Activated B cell treated with CpG ODN at 0.5 μM for 24 hours (primary cell): Measurements from ENCODE around the gene BLVRB. TPM values are rescaled to one million over a fixed set of nuclear protein-coding genes. Genes with fewer than 3 reads are reported as not detected.
"Not testable (repeated sequence)": the region's sequence is repeated elsewhere in the genome, so short reads cannot be mapped to it uniquely, and the experiment has no call there.

Source experiments
- ATAC-seq: fragments of 200-7000 bp; cut with Tn5 transposase; one replicate; pipeline ENCODE4 v1.10.0; 2021; ENCODE audit warnings: low read depth, mild to moderate bottlenecking, moderate library complexity
- CTCF ChIA-PET: fragments of 350-600 bp; sonication (Branson Sonifier 250); formaldehyde crosslinking; loops from one replicate; lab custom pipeline; 2021; ENCODE audit warnings: antibody characterized with exemption; lab: Charles Lee
- POLR2A ChIA-PET: fragments of 350-600 bp; sonication (Branson Sonifier 250); formaldehyde crosslinking; loops from one replicate; lab custom pipeline; 2021; ENCODE audit warnings: antibody characterized with exemption; lab: Charles Lee
- DNase-seq: peaks from one replicate; pipeline ENCODE4 v3.0.0; 2022
- H3K27ac Mint-ChIP-seq: one replicate; pipeline ENCODE4 v1.8.0; 2020; ENCODE audit warnings: mixed read lengths
- H3K27me3 Mint-ChIP-seq: one replicate; pipeline ENCODE4 v1.8.0; 2021; ENCODE audit warnings: mixed read lengths
- H3K36me3 Mint-ChIP-seq: one replicate; pipeline ENCODE4 v1.8.0; 2021; ENCODE audit warnings: low read depth, mixed read lengths
- H3K4me1 Mint-ChIP-seq: one replicate; pipeline ENCODE4 v1.8.0; 2021; ENCODE audit warnings: mixed read lengths
- H3K4me3 Mint-ChIP-seq: one replicate; pipeline ENCODE4 v1.8.0; 2020; ENCODE audit warnings: mild to moderate bottlenecking, mixed read lengths
- H3K9me3 Mint-ChIP-seq: one replicate; pipeline ENCODE4 v1.8.0; 2020; ENCODE audit warnings: mixed read lengths
- intact Hi-C: fragments of 100-400 bp; cut with micrococcal nuclease; formaldehyde crosslinking; loops from one replicate; pipeline ENCODE4 v1.15.1; 2024
- total RNA-seq: library from RNA; stranded (reverse); gene quantifications from 2 replicates; pipeline ENCODE4 v1.2.3, GENCODE V29; 2022
- TF ChIP-seq, protein P1 (sequence below): fragments of 200-600 bp; IDR thresholded peaks from one replicate; pipeline ENCODE4 v1.8.0; 2022; ENCODE audit warnings: antibody characterized with exemption, mild to moderate bottlenecking

The BLVRB gene
- total RNA-seq, 1 donor from 2014 or later: 14.6 TPM

DNA sequence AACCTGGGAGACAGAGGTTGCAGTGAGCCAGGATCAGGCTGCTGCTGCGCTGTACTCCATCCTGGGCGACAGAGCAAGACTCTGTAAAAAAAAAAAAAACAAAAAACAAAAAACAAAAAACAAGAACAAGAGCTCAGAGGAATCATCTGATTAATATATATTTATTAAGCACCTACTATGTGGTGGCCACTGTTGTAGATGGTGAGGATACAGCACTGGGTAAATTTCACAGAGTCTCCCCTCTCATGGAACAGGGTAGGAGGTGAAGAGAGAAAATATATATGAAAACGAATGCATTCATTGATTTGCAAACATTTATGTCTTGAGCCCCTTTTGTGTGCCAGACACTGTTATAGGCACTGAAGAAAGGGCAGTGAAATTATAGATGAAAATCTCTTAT, 33.8 kb downstream of the BLVRB start:
- Mint-ChIP-seq H3K9me3 (no peaks in the 10 kb centered on the region), H3K4me1 (peaks cover 37% of the 10 kb centered on the region), H3K27ac (peak overlapping the region; percentile 3), H3K36me3 (no peaks in the 10 kb centered on the region), H3K27me3 (no peaks in the 10 kb centered on the region), H3K4me3 (no peak overlapping the region)
- DNase-seq (no peak), ATAC-seq (no peak)
- CTCF ChIA-PET: no interaction called here
- intact Hi-C loops: no loop called here
- POLR2A ChIA-PET: interaction anchor here (3.9 to 4.4 kb wide), 2 partner anchors 10 to 12 kb away, joined by 34 to 48 read pairs; partner anchors contain the start of gene SERTAD3
- TF ChIP-seq, protein P1, sequence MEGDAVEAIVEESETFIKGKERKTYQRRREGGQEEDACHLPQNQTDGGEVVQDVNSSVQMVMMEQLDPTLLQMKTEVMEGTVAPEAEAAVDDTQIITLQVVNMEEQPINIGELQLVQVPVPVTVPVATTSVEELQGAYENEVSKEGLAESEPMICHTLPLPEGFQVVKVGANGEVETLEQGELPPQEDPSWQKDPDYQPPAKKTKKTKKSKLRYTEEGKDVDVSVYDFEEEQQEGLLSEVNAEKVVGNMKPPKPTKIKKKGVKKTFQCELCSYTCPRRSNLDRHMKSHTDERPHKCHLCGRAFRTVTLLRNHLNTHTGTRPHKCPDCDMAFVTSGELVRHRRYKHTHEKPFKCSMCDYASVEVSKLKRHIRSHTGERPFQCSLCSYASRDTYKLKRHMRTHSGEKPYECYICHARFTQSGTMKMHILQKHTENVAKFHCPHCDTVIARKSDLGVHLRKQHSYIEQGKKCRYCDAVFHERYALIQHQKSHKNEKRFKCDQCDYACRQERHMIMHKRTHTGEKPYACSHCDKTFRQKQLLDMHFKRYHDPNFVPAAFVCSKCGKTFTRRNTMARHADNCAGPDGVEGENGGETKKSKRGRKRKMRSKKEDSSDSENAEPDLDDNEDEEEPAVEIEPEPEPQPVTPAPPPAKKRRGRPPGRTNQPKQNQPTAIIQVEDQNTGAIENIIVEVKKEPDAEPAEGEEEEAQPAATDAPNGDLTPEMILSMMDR: no peak

DNA sequence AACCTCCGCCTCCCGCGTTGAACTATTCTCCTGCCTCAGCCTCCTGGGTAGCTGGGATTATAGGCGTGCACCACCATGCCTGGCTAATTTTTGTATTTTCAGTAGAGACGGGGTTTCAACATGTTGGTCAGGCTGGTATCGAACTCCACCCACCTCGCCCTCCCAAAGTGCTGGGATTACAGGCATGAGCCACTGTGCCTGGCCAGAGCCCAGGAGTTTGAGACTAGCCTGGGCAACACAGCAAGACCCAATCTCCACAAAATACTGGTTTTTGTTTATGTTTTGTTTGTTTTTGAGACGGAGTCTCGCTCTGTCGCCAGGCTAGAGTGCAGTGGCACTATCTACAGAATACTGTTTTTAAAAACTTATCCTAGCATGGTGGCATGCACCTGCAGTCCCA, 35.3 kb downstream of the BLVRB start:
- ATAC-seq, intact Hi-C loops, H3K4me3 Mint-ChIP-seq, H3K36me3 Mint-ChIP-seq, H3K27ac Mint-ChIP-seq, DNase-seq, H3K9me3 Mint-ChIP-seq, H3K27me3 Mint-ChIP-seq, CTCF ChIA-PET: not testable (repeated sequence)
- POLR2A ChIA-PET: interaction anchor here (0.7 to 1.4 kb wide), 4 partner anchors 9 to 1577 kb away, joined by 4 to 7 read pairs (median 6); no protein-coding TSS in a partner anchor
- peaks cover 33% of the 10 kb centered on the region for H3K4me1 Mint-ChIP-seq

DNA sequence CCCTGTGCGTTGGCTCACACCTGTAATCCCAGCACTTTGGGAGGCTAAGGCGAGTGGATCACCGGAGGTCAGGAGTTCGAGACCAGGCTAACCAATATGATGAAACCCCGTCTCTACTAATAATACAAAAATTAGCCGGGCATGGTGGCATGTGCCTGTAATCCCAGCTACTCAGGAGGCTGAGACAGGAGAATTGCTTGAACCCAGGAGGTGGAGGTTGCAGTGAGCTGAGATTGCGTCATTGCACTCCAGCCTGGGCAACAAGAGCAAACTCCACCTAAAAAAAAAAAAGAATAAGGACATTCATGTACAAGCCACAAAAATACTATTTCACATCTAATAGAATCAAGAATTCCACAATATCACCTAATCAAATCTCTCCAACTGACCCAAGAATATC, 37.3 kb downstream of the BLVRB start:
- peaks cover 26% of the 10 kb centered on the region for H3K4me1 Mint-ChIP-seq
- H3K27ac Mint-ChIP-seq, H3K9me3 Mint-ChIP-seq, H3K36me3 Mint-ChIP-seq, H3K4me3 Mint-ChIP-seq, ATAC-seq, intact Hi-C loops, DNase-seq, CTCF ChIA-PET, H3K27me3 Mint-ChIP-seq: not testable (repeated sequence)
- POLR2A ChIA-PET: interaction anchor here (1.2 to 4.2 kb wide), 2 partner anchors 15 to 25 kb away, joined by 3 to 89 read pairs; partner anchors contain the start of gene SERTAD3

DNA sequence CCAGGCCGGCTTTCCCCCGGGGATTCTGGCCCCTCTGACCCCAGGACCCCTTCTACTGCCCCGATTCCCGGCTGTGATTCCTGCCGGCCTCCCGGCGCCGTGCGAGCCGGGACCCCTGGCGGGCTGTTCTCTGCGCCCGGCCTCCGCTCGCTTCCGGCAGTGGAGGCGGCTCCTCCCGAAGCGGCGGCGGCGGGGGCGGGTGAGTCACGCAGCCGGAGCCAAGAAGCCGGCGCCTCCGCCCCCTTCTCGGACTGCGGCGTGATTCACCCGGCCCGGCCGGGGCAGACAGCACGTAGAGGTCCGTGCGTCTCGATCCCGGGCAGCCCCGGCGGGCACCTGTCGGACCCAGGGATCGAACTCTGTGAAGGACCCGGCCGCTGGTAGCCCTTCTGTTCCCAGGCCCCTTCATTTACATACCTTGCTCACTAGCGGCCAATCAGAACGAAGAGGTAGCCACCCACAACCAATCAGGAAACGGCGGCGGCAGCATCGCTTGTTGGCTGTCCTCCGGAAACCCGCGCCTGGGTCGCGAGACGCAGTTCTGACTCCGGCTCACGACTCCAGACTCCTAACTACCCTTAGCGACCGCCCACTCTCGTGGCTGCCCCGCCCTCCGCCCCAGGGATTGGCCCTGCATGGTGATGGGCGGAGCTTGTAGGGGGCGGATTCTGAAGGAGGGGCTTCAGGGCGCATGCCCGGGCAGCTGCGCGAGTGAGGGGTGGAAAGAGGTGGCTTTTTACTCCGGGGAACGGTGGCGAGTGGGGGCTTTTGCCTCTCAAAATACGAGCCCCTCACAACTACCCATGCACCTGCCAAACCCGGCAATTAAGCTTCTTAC, 39.9 kb downstream of the BLVRB start, which contains the start of gene SERTAD1:
SERTAD1 (minus strand) TSS at position 543 of the 838 bp plus-strand sequence. CDS start 2,446 bp downstream, outside the sequence.
- H3K9me3 Mint-ChIP-seq: no peaks in the 10 kb centered on the region
- peak within 1 kb of the TSS; percentile 93 for H3K4me3 Mint-ChIP-seq
- intact Hi-C loops: loop anchor here (1.0 kb wide), 4 partner anchors 10 to 40 kb away; partner anchors contain the start of genes BLVRB and SERTAD3
- POLR2A ChIA-PET: interaction anchor here (0.5 to 4.2 kb wide), 22 partner anchors 9 to 1520 kb away, joined by 3 to 89 read pairs (median 4); partner anchors contain the start of genes AKT2, BLVRB, C19orf47 and COQ8B
- ATAC-seq (peak; percentile 90), DNase-seq (peak; percentile 100)
- peaks cover 31% of the 10 kb centered on the region for H3K4me1 Mint-ChIP-seq
- peak within 1 kb of the TSS; percentile 93 for H3K27ac Mint-ChIP-seq
- CTCF ChIA-PET: interaction anchor here (1.1 to 1.5 kb wide), 4 partner anchors 8 to 40 kb away, joined by 3 to 6 read pairs (median 4); partner anchors contain the start of gene BLVRB
- H3K27me3 Mint-ChIP-seq: no peaks in the 10 kb centered on the region
- peaks cover 16% of the 10 kb centered on the region for H3K36me3 Mint-ChIP-seq
- TF ChIP-seq, protein P1: no peak

DNA sequence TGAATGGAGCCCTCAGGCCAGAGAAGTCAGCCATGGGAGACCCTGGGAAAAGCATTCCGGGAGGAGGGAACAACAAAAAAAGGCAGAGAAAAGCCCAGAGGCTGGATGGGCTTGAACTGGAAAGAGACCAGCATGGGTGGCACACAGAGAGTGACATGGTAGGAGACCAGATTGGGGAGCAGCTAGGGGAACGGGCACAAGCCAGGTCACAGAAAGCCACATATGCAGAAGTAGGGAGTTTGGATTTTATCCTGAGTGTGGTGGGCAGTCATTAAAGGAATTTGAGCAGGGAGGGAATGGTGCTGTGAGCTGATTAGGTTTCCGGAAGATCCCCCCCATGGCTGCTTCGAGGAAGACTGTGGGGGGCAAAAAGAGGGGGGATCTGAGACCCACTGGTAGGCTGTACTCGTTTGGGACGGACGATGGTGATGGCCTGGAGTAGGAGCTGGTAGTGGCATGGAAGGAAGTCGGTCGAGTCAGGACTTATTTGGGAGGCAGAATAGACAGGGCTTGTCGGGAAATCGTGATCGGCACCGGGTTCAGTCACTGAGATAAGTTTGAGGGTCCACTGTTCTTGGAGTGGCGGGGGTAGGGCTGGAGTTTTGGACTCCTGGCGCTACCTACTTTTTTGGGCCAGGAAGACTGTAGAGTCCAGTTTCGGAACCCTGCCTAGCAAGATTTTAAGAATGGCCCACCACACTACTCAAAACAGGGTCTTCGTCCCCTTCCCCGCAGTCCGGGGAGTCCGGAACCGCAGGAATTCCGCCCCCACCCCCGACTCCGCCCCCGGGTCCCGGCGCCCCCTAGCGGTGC, 40.7 kb downstream of the BLVRB start:
- ATAC-seq (no peak), DNase-seq (no peak)
- H3K4me1 Mint-ChIP-seq: peaks cover 34% of the 10 kb centered on the region
- ChIA-PET CTCF (interaction anchor here (1.4 to 5.1 kb wide), 4 partner anchors 9 to 120 kb away, joined by 3 to 21 read pairs (median 5); partner anchors contain the start of gene BLVRB), POLR2A (interaction anchor here (0.5 to 4.2 kb wide), 5 partner anchors 10 to 76 kb away, joined by 4 to 89 read pairs (median 7); partner anchors contain the start of genes C19orf47, PLD3 and SERTAD3)
- peaks cover 16% of the 10 kb centered on the region for H3K36me3 Mint-ChIP-seq
- H3K27ac Mint-ChIP-seq: peak overlapping the region; percentile 93
- H3K27me3 Mint-ChIP-seq: no peaks in the 10 kb centered on the region
- peak overlapping the region; percentile 93 for H3K4me3 Mint-ChIP-seq
- TF ChIP-seq, protein P1: no peak
- H3K9me3 Mint-ChIP-seq: no peaks in the 10 kb centered on the region
- intact Hi-C loops: loop anchor here (1.0 to 5.0 kb wide), 5 partner anchors 10 to 172 kb away; partner anchors contain the start of genes BLVRB and SERTAD3
